HL-60/S4 treated with retinoic acid at 250 ng/mL for 4 days and 3 days (cell line): ENCODE results near the gene RNASET2.
"Not testable (repeated sequence)": the region's sequence is repeated elsewhere in the genome, so short reads cannot be mapped to it uniquely, and the experiment has no call there.

Experiments
- in situ Hi-C: fragments of 300-500 bp; cut with MboI; formaldehyde crosslinking; loops from 2 replicates; pipeline ENCODE4 v1.7.0; 2022; ENCODE audit warnings: low sequenced_read_pairs

The RNASET2 gene

GRCh38 chr6:166970091-166970490 lies 13.7 kb upstream of the RNASET2 start:
- in situ Hi-C loops: no loop called here

GRCh38 chr6:166969390-166970002 lies 13.1 kb upstream of the RNASET2 start:
- in situ Hi-C loops: no loop called here

DNA sequence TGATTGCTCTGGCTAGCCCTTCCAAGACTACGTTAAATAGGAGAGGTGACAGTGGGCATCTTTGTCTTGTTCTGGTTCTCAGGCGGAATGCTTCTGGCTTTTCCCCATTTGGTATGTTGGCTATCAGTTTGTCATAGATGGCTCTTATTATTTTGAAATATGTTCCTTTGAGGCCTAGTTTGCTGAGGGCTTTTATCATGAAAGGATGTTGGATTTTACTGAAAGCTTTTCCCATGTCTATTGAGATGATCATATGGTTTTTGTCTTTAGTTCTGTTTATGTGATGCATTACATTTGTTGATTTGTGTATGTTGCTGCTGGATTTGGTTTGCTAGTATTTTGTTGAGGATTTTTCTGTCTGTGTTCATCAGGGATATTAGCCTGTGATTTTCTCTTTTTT lies 9.9 kb upstream of the RNASET2 start:
- in situ Hi-C loops: no loop called here

DNA sequence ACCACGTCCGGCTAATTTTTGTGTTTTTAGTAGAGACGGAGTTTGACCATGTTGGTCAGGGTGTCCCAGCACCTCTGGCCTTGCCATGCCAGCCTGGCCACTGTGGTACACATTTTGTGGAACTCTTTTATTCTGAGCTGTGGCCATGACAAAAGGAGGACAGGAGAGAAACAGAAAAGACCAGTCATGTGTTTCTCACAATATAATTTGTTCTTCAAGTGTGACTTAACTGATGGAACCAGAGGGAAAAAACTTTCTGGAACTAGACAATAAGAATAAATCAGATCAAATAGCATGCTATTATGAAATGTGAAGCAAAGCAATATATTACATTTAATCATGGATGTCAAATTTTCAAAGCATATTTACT lies 4.2 kb upstream of the RNASET2 start:
- in situ Hi-C loops: no loop called here

GRCh38 chr6:166959911-166960608 lies 3.7 kb upstream of the RNASET2 start:
- in situ Hi-C loops: no loop called here

DNA sequence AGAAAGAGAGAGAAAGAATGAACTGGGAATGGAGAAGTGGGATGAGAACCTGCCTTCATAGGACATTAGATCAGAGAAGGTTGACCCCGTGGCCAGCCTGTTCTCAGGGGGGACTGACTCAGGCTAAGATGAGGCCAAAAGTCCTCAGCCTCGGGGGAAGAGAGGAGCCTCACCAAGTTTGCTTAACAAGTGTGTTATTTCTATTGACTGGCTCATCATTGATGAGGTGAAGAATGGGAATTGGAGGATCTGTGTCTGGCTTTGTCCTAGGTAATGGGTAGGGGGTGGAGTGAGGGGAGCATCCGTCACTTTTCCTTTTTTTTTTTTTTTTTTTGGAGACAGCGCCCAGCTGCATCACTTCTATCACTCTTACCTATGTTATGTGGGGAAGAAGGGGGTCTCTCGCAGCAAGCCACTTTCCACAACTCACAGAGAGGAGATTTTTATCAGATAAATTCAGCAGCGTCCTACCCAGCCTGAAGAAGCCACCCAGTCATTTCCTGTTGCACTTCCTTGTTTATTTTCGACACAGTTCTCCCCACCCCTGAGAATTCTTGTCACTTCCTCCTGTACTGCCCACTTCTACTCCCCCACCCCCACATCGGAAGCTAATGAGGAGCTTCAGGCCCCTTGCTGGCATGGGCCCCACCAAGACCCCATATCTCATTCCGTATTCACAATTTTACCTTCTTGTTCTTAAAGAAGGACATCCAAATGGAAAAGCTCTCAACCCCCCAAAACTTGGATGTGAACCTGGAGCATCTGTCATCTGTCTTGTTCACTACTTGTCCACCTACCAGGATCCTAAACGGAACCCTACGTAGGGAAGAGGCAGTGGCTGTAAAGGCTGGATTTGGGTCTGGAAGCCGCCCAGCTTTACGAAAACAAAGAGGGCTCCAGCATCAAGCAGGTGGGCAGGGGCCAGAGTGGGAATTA lies 2.8 kb upstream of the RNASET2 start:
- in situ Hi-C loops: no loop called here

DNA sequence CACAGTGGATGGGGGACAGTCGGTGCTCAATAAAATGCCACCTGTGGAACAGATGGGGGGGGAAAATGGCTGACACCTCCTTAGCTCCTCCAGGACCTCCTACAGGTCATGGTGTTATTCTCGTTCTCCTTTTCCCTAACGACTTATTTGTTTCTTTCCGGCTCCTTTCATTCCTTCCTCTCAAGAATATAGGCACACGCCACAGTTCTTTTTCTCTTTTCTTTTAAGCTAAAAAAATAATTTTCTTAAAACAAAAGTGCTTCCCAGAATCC lies 1.4 kb upstream of the RNASET2 start:
- in situ Hi-C loops: no loop called here

DNA sequence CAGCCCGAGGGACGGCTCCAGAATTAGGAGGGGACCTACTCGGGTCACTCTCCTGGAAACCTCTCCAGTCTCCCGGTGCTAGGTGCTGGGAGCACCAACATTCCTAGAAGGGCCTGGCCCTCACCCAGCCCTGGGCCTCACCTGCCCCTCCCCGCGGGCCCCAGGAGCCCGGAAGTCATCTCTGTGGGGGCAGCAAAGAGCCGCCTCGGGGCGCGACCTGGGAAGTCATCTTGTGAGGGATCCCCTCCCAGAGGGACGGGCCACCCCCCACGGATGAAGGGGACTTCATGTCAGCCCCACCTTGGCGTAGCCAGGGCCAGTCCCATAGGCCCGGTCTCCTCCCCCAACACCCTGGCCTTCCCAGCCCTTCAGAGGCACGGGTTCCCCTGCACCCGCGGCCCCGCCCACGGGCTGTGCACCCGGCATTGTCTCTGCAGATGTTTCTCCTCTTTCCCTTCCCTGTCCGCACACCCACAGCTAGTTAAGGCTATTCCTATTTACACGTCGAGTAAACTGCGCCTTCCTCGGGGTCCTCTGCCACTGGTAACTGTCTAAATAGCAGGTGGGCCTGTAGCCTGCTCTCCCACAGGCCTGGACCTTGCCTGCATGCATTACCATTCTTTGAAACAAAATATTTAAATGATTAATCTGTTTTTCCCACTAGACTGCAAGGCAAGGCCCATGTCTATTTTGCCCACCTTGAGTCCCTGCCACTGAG lies 896 bp upstream of the RNASET2 start:
- in situ Hi-C loops: no loop called here

DNA sequence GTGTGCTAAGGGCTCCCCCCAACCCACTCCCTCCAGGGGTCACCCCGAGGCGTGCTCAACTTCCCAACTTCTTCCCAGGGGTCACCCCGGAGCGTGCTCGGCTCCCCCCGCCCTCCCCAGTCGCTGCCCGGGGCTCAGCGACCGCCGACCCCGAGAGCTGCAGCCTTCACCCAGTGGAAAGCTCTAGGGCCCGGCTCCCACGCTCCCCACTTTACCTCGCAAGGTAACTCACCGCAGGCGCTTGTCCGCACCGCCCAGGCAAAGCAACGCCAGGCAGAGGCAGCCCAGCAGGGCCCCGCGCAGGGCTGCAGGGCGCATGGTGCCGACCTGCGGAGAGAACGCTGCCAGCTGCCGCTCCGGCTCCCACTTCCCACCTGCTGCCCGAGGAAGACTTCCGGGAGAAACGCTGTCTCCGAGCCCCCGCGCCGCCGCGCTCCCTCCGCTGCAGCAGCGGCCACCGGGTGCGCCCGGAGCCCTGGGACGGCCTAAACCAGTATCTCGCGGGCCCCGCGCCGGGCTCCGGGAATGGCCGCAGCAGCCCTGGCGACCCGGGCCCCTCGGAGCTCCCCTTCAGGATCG lies 396 bp downstream of the RNASET2 start:
- in situ Hi-C loops: no loop called here

DNA sequence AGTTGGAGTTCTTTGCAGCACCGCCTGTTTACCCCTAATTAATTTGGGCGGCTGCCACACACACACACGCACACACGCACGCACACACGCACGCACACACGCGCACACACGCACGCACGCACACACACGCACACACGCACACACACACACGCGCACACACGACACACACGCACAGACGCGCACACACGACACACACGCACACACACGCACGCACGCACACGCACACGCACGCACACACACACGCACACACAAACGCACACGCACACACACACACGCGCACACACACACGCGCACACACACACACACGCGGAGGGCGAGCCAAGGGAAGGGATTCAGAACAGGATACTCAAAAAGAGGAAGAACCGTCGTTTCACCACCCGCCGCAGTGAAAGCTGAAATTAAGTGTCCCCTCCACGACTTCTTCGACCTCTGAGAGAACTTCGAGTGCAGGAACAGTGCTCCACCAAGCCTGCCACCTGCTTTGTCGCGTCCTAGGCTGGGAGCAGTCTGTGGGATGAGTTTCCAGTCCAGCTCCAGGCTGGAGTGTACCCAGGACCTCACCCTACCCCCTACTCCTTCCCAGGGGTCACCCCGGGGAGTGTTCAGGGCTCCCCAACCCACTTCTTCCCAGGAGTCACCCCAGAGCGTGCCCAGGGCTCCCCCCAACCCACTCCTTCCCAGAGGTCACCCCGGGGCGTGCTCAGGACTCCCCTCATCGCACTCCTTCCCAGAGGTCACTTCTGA lies 1.1 kb downstream of the RNASET2 start:
- in situ Hi-C loops: no loop called here

DNA sequence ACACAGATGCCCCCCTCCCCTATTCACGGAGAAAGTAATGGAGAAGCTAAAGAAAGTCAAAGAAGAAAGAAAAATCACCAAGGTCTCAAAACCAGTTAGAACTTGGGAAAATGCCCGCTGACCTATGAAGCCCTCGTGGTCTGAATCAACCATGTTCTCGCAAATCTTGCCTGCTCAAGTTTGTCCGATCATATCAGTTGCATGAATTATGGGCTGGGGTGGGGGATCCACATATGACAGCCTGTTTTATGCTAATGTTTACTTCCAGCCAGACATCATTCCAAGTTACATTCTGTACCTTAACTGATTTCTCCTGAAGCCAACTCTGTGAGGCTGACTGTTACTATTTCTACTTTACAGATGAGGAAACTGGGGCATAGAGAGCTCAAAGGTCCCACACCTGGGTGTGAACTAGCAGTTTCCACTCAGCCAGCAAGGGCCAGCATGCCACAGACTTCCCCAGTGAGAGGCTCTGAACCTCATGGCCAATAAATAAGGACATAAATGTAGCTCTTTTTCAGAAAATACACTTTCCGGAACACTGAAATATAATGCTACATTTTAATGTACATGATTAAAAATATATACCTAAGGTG lies 2.1 kb downstream of the RNASET2 start:
- in situ Hi-C loops: no loop called here

DNA sequence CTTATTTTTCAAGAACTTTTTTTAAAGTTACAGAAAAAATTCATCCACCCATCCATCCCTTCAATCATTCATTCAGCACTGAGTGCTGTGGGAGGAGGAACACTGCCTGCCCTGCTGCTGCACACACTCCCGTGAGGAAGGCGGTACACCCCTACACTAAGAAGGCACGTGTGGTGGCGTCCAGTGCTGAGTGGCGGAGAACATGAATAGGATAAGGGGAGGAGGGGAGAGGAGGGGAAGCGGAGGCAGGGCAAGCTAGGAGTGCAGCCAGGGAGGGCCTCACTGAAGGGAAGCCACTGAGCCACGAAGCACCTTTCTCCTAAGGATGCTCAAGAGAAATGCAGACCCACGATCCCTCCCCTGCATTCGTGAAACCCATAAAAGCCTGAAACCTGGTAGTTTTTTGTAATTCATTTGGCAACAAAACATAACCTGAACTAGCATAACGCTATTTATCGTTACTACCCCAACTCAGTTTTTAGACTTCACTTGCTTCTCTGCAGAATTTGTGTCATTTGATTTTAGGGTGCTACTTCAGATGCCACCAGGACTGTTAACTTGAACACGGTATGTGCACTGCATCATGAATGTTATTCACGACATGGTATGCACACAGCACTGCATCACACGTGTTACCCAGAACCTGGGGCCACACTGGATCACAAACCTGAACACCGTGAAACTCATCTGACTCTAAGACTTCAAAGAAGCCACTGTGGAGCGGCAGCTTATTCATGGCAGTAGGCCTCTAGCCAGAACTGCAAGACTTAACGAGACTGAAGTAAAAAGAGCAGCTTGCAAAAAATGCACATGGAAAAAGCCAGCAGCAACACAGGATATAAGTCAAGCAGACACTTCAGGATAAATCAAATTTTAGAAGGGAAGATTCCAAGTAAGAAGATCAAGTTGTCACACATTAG lies 3.5 kb downstream of the RNASET2 start:
- in situ Hi-C loops: no loop called here

GRCh38 chr6:166952121-166952520 lies 4.2 kb downstream of the RNASET2 start:
- in situ Hi-C loops: no loop called here

GRCh38 chr6:166951670-166952060 lies 4.7 kb downstream of the RNASET2 start:
- in situ Hi-C loops: no loop called here

GRCh38 chr6:166950892-166951669 lies 5.3 kb downstream of the RNASET2 start:
- in situ Hi-C loops: not testable (repeated sequence)

DNA sequence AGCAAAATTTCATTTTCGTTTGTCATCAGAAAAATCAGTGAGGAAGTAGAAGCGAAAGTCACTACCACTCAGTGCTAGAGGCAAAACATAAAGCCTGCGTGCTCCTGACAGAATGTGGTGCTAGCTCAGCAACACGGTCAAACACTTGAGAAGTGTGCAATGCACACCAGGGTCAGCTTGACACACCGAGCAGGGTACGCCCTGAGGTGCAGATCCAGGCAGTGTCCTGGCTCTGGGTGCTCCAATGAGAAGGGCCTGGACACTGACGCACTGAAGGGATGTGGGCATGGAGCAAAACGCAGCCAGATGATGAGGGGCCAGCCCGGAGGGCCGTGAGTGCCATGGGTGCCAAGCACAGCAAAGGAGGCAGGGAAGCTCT lies 5.9 kb downstream of the RNASET2 start:
- in situ Hi-C loops: no loop called here

- in situ Hi-C loops: no loop called here
Observed at GRCh38 chr6:166949528-166950442, 6.6 kb downstream of the RNASET2 start.
